Activated CD4-positive, CD25-positive, alpha-beta regulatory T cell (primary cell): Measurements from ENCODE around the gene MYOF.

ENCODE experiments used
- DNase-seq, 4 experiments: peaks; one replicate each; lab custom pipeline; 2025; lab: John Stamatoyannopoulos, UW

Gene MYOF

GRCh38 chr10:93259126-93259525 lies 223.0 kb downstream of the MYOF start:
- DNase-seq: no peak
